ENCODE data around the gene RNPEPL1. TPM values are rescaled to one million over a fixed set of nuclear protein-coding genes. Genes with fewer than 3 reads are reported as not detected.

RNPEPL1 gene
- total RNA-seq, 1 donor from 2014 or later: 15.7 TPM

DNA sequence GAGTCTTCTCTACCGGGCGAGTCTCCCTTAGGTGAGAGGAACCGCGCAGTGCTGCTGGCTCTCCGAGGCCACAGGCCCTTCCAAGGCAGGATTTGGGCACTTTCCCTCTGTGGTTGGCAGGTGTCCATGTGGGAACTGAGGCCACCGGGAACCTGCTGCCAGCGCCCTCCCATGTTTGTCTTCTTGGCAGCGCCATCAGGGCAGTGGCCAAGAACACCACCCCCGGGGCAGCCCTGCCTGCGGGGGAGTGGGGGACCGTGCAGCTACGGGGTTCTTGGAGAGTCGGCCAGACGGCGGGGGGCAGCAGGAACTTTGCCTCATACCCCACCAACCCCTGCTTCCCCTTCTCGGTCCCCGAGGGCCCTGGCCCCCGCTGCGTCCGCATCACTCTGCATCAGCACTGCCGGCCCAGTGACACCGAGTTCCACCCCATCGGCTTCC is 28.2 kb downstream of the RNPEPL1 start:
- no peaks in the 10 kb centered on the region for H3K27me3 ChIP-seq (ENCODE audit: control insufficient read depth in 3 of 3, insufficient read depth in 3 of 3, low read length in 3 of 3)
- no peak overlapping the region for H3K27ac ChIP-seq (ENCODE audit: low read depth, low read length)
- H3K9me3 ChIP-seq (ENCODE audit: control insufficient read depth in 3 of 3, low read length in 3 of 3): no peaks in the 10 kb centered on the region
- H3K36me3 ChIP-seq (ENCODE audit: control insufficient read depth in 3 of 3, insufficient read depth in 3 of 3, low read length in 3 of 3): peaks cover 24 to 32% (median 29%) of the 10 kb centered on the region in 3 donors
- peaks cover 7 to 16% (median 9%) of the 10 kb centered on the region in 3 donors for H3K4me1 ChIP-seq (ENCODE audit: control insufficient read depth in 3 of 3, insufficient read depth in 3 of 3, low read length in 3 of 3)
- peak overlapping the region in 1 of 3 donors; percentile 3 for H3K9ac ChIP-seq (ENCODE audit: low read depth in 1 of 3, low read length in 3 of 3)
- peak overlapping the region in 2 of 3 donors; percentile 9 to 22 for H3K4me3 ChIP-seq (ENCODE audit: low read length in 3 of 3)

DNA sequence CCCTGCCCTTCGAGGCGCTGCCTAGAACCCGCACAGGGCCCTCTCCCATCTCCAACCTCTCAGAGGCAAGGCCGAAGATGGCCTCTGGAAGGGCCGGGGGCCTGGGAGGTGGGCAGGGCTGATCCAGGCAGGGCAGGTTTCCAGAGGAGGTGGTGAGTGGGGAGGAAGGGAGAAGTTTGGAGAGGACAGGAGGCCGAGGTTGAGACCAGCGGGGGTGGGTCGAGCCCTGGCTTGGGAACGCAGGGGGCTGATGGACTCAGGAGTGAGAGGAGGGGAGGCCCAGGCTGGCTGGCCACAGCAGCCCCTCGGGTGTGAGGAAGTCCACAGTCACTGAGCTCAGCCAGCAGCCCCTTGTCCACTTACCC is 28.8 kb downstream of the RNPEPL1 start:
- Histone ChIP-seq H3K4me3 (ENCODE audit: low read length in 3 of 3) (no peak overlapping the region), H3K27ac (ENCODE audit: low read depth, low read length) (no peak overlapping the region), H3K36me3 (ENCODE audit: control insufficient read depth in 3 of 3, insufficient read depth in 3 of 3, low read length in 3 of 3) (peaks cover 21 to 27% (median 27%) of the 10 kb centered on the region in 3 donors)

DNA sequence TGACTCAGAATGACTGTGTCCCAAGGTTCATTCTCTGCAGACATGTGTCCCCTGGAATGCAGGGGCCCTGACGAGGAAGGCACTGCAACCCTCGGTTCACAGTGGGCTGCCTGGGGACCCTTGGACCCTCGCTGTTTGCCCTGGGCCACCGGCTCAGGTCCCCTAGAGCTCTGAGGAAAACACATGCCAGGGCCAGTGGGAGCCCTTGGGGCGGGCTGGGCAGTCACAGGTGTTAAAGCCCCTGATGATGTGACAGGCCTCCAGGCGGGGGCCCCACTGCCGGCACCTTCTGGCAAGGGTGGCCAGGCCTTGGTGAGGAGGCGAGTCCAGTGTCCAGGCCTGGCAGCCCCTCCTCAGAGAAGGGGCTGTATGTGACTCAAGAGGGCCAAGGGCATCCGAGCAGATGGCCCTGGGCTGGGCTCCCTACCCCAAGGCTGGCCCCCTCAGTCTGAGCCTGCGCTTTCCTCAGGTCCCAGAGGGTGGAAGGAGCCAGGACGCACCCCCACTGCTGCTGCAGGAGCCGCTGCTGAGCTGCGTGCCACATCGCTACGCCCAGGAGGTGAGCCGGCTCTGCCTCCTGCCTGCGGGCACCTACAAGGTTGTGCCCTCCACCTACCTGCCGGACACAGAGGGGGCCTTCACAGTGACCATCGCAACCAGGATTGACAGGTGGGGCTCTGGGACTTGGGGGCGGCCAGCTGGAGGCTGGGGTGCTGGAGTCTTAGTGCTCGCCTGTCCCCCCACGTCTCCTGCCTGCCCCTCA is 29.3 kb downstream of the RNPEPL1 start:
- Histone ChIP-seq H3K9me3 (ENCODE audit: control insufficient read depth in 3 of 3, low read length in 3 of 3) (no peaks in the 10 kb centered on the region), H3K27ac (ENCODE audit: low read depth, low read length) (no peak overlapping the region), H3K36me3 (ENCODE audit: control insufficient read depth in 3 of 3, insufficient read depth in 3 of 3, low read length in 3 of 3) (peaks cover 17 to 23% (median 22%) of the 10 kb centered on the region in 3 donors), H3K4me1 (ENCODE audit: control insufficient read depth in 3 of 3, insufficient read depth in 3 of 3, low read length in 3 of 3) (peaks cover 7 to 16% (median 9%) of the 10 kb centered on the region in 3 donors), H3K9ac (ENCODE audit: low read depth in 1 of 3, low read length in 3 of 3) (no peak overlapping the region), H3K27me3 (ENCODE audit: control insufficient read depth in 3 of 3, insufficient read depth in 3 of 3, low read length in 3 of 3) (no peaks in the 10 kb centered on the region), H3K4me3 (ENCODE audit: low read length in 3 of 3) (no peak overlapping the region)

More for the DNA sequence above, 28.8 kb downstream of the RNPEPL1 start:
- peaks cover 7 to 16% (median 9%) of the 10 kb centered on the region in 3 donors for H3K4me1 ChIP-seq (ENCODE audit: control insufficient read depth in 3 of 3, insufficient read depth in 3 of 3, low read length in 3 of 3)
- H3K27me3 ChIP-seq (ENCODE audit: control insufficient read depth in 3 of 3, insufficient read depth in 3 of 3, low read length in 3 of 3): no peaks in the 10 kb centered on the region
- H3K9me3 ChIP-seq (ENCODE audit: control insufficient read depth in 3 of 3, low read length in 3 of 3): no peaks in the 10 kb centered on the region
- H3K9ac ChIP-seq (ENCODE audit: low read depth in 1 of 3, low read length in 3 of 3): no peak overlapping the region

DNA sequence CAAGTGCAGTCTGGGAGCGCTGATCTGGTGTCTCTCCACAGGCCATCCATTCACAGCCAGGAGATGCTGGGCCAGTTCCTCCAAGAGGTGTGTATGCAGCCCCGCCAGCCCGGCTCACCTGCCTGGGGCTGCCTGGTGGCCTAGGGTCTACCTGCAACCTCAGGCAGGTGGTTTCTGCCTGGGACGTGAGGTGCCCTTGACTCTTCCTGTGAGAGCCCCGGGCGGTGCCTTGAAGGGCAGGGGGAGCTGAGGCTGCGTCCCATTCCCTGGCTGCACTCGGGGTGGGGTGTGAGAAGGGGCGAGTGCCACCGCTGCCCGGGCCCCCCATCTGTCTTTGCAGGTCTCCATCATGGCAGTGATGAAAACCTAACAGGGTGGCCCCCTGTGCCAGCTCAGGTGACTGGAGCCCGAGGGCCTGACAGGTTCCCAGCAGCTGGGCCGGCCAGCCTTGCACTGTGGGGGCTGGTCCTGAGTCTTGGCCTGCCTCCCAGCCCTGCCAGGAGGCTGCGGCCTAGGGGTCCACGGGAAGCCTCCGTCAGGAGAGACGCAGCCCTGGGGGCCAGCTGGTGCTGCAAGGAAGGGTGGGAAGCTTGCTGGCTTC is 30.1 kb downstream of the RNPEPL1 start:
- H3K4me1 ChIP-seq (ENCODE audit: control insufficient read depth in 3 of 3, insufficient read depth in 3 of 3, low read length in 3 of 3): peaks cover 7 to 16% (median 9%) of the 10 kb centered on the region in 3 donors

DNA sequence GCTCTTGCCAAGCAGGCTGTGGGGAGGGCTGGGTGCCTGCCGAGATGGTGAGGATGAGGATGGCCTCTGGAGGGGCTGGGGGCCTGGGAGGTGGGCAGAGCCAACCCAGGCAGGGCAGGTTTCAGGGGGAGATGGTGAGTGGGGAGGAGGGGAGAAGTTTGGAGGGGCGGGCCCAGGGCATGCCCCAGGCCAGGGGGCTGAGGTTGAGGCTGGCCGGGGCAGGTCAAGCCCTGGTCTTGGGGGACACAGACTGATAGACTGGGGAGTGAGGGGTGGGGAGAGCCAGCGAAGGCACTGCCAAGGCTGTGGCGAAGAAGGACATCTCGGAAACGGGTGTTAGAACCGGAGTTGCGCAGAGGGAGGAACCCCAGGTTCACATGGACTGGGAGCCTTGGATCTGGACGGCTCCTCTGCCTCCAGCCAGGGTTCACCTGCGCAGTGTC is 30.9 kb downstream of the RNPEPL1 start:
- no peaks in the 10 kb centered on the region for H3K27me3 ChIP-seq (ENCODE audit: control insufficient read depth in 3 of 3, insufficient read depth in 3 of 3, low read length in 3 of 3)
- no peaks in the 10 kb centered on the region for H3K9me3 ChIP-seq (ENCODE audit: control insufficient read depth in 3 of 3, low read length in 3 of 3)
- peaks cover 8 to 18% (median 9%) of the 10 kb centered on the region in 3 donors for H3K4me1 ChIP-seq (ENCODE audit: control insufficient read depth in 3 of 3, insufficient read depth in 3 of 3, low read length in 3 of 3)
- no peak overlapping the region for H3K9ac ChIP-seq (ENCODE audit: low read depth in 1 of 3, low read length in 3 of 3)
- H3K27ac ChIP-seq (ENCODE audit: low read depth, low read length): no peak overlapping the region
- H3K36me3 ChIP-seq (ENCODE audit: control insufficient read depth in 3 of 3, insufficient read depth in 3 of 3, low read length in 3 of 3): peaks cover 12 to 22% (median 17%) of the 10 kb centered on the region in 3 donors
- no peak overlapping the region for H3K4me3 ChIP-seq (ENCODE audit: low read length in 3 of 3)

More for the DNA sequence above, 30.1 kb downstream of the RNPEPL1 start:
- Histone ChIP-seq H3K27ac (ENCODE audit: low read depth, low read length) (no peak overlapping the region), H3K36me3 (ENCODE audit: control insufficient read depth in 3 of 3, insufficient read depth in 3 of 3, low read length in 3 of 3) (peaks cover 17 to 22% (median 18%) of the 10 kb centered on the region in 3 donors), H3K4me3 (ENCODE audit: low read length in 3 of 3) (no peak overlapping the region), H3K9me3 (ENCODE audit: control insufficient read depth in 3 of 3, low read length in 3 of 3) (no peaks in the 10 kb centered on the region), H3K27me3 (ENCODE audit: control insufficient read depth in 3 of 3, insufficient read depth in 3 of 3, low read length in 3 of 3) (no peaks in the 10 kb centered on the region), H3K9ac (ENCODE audit: low read depth in 1 of 3, low read length in 3 of 3) (no peak overlapping the region)

DNA sequence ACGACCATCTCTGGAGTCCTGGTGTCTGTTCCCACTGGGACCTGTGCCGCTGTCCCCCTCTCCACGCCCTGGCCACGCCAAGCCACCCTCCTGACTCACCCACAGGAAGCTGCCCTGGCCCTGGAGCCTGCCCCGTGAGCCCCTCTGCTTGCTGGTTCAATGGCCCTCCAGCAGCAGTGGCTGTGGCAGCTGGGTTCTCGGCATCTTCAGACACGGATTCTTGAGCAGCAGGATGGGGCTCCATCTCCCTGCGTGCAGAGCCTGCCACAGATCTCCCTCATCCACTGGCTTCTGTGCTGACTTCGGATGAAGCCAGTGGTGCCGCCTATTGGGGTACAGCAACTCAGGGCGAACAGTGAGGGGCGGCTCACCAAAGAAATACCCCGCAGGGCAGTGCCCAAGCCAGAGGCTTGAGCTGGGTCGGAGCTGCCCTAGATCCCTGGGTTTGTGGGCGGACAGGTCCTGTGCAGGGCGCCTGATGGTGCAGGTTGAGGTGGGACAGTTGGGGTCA is 32.2 kb downstream of the RNPEPL1 start:
- H3K9ac ChIP-seq (ENCODE audit: low read depth in 1 of 3, low read length in 3 of 3): no peak overlapping the region
- no peaks in the 10 kb centered on the region for H3K27me3 ChIP-seq (ENCODE audit: control insufficient read depth in 3 of 3, insufficient read depth in 3 of 3, low read length in 3 of 3)
- H3K36me3 ChIP-seq (ENCODE audit: control insufficient read depth in 3 of 3, insufficient read depth in 3 of 3, low read length in 3 of 3): peaks cover 10 to 22% (median 17%) of the 10 kb centered on the region in 3 donors
- H3K9me3 ChIP-seq (ENCODE audit: control insufficient read depth in 3 of 3, low read length in 3 of 3): no peaks in the 10 kb centered on the region
- H3K4me3 ChIP-seq (ENCODE audit: low read length in 3 of 3): no peak overlapping the region
- peaks cover 10 to 22% (median 13%) of the 10 kb centered on the region in 3 donors for H3K4me1 ChIP-seq (ENCODE audit: control insufficient read depth in 3 of 3, insufficient read depth in 3 of 3, low read length in 3 of 3)
- H3K27ac ChIP-seq (ENCODE audit: low read depth, low read length): no peak overlapping the region

DNA sequence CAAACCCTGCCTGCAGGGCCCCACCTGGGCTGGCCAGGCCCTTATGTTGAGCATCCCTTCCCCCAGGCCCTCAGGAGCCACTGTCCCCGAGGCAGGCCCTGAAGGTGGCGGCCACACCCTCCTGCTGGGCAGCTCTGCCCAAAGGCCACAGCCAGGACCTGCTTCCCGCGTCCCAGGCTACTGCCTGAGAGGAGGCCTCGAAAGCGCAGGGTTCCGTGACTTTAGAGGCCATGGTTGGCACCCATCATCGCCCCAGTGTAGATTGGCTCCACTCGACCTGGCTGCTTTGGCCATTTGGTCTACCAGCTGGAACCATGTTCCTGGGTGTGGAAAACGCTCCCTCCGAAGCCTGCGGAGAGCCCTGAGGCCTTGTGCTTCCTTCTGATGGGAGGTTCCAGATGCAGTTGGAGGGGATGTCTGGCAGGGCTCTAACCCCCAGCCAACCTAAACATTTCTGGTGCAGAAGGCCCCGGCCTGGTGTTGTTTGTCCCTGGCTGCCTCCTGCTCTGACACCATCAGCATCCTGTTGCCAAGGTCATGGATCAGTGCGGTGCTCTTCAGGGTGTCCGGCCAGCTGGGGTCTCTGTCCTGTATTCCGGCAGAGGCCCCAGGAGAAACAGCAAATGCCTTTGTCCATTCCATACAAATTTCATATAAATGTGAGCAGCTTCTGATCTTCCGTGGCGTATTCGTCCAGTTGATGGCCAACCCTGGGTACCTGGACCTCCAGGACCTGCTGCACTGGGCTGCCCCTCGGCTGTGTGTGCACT is 33.0 kb downstream of the RNPEPL1 start:
- Histone ChIP-seq H3K9ac (ENCODE audit: low read depth in 1 of 3, low read length in 3 of 3) (no peak overlapping the region), H3K27ac (ENCODE audit: low read depth, low read length) (no peak overlapping the region), H3K9me3 (ENCODE audit: control insufficient read depth in 3 of 3, low read length in 3 of 3) (no peaks in the 10 kb centered on the region), H3K27me3 (ENCODE audit: control insufficient read depth in 3 of 3, insufficient read depth in 3 of 3, low read length in 3 of 3) (no peaks in the 10 kb centered on the region), H3K36me3 (ENCODE audit: control insufficient read depth in 3 of 3, insufficient read depth in 3 of 3, low read length in 3 of 3) (peaks cover 9 to 22% (median 17%) of the 10 kb centered on the region in 3 donors), H3K4me3 (ENCODE audit: low read length in 3 of 3) (no peak overlapping the region), H3K4me1 (ENCODE audit: control insufficient read depth in 3 of 3, insufficient read depth in 3 of 3, low read length in 3 of 3) (peaks cover 6 to 15% (median 8%) of the 10 kb centered on the region in 3 donors)

DNA sequence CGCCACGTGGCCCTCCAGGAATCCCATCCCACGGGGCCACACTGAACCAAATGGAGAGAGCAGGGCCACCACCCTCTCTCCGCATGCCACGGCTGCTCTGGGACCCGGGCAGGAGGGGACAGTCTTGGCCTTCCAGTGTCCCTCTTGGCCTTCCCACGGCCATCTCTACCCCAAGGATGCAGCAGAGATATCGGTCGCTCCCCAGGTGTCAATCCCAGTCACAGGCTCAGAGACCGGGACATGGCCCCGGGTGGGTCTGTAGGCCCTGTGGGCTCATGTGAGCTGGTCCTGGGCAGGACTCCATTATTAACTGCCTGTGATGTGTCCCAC is 33.5 kb downstream of the RNPEPL1 start:
- Histone ChIP-seq H3K27me3 (ENCODE audit: control insufficient read depth in 3 of 3, insufficient read depth in 3 of 3, low read length in 3 of 3) (no peaks in the 10 kb centered on the region), H3K36me3 (ENCODE audit: control insufficient read depth in 3 of 3, insufficient read depth in 3 of 3, low read length in 3 of 3) (peaks cover 9 to 22% (median 17%) of the 10 kb centered on the region in 3 donors), H3K4me3 (ENCODE audit: low read length in 3 of 3) (no peak overlapping the region), H3K27ac (ENCODE audit: low read depth, low read length) (no peak overlapping the region), H3K9ac (ENCODE audit: low read depth in 1 of 3, low read length in 3 of 3) (no peak overlapping the region), H3K4me1 (ENCODE audit: control insufficient read depth in 3 of 3, insufficient read depth in 3 of 3, low read length in 3 of 3) (peaks cover 3 to 9% (median 6%) of the 10 kb centered on the region in 3 donors), H3K9me3 (ENCODE audit: control insufficient read depth in 3 of 3, low read length in 3 of 3) (no peaks in the 10 kb centered on the region)

- Histone ChIP-seq H3K4me3 (ENCODE audit: low read length in 3 of 3) (no peak overlapping the region), H3K36me3 (ENCODE audit: control insufficient read depth in 3 of 3, insufficient read depth in 3 of 3, low read length in 3 of 3) (peaks cover 9 to 22% (median 13%) of the 10 kb centered on the region in 3 donors), H3K9ac (ENCODE audit: low read depth in 1 of 3, low read length in 3 of 3) (no peak overlapping the region), H3K9me3 (ENCODE audit: control insufficient read depth in 3 of 3, low read length in 3 of 3) (no peaks in the 10 kb centered on the region), H3K4me1 (ENCODE audit: control insufficient read depth in 3 of 3, insufficient read depth in 3 of 3, low read length in 3 of 3) (peaks cover 3 to 8% (median 6%) of the 10 kb centered on the region in 3 donors), H3K27me3 (ENCODE audit: control insufficient read depth in 3 of 3, insufficient read depth in 3 of 3, low read length in 3 of 3) (no peaks in the 10 kb centered on the region), H3K27ac (ENCODE audit: low read depth, low read length) (no peak overlapping the region)
Measured at GRCh38 chr2:240602266-240603050, 34.2 kb downstream of the RNPEPL1 start.
